GM18507 (cell line): ENCODE results near the gene ST8SIA5.

Source experiments
- DNase-seq: peaks from one replicate; pipeline ENCODE4 v3.0.0; 2011; ENCODE audit warnings: low read depth; ENCODE audit not compliant: insufficient read length; ENCODE audit errors: extremely low spot score
- FAIRE-seq: peaks from 2 replicates; lab custom pipeline; 2011; peaks lifted over from hg19 to GRCh38; lab: Jason Lieb, UNC

Gene ST8SIA5

GRCh38 chr18:46750626-46751025 lies 6.2 kb downstream of the ST8SIA5 start:
- DNase-seq (no peak), FAIRE-seq (no peak)

GRCh38 chr18:46748466-46748865 lies 8.4 kb downstream of the ST8SIA5 start:
- FAIRE-seq (no peak), DNase-seq (no peak)

GRCh38 chr18:46740046-46740445 lies 16.8 kb downstream of the ST8SIA5 start:
- FAIRE-seq (no peak), DNase-seq (no peak)

GRCh38 chr18:46738491-46738890 lies 18.4 kb downstream of the ST8SIA5 start:
- FAIRE-seq (no peak), DNase-seq (no peak)

GRCh38 chr18:46736736-46737135 lies 20.1 kb downstream of the ST8SIA5 start:
- DNase-seq (no peak), FAIRE-seq (no peak)

GRCh38 chr18:46736135-46736534 lies 20.7 kb downstream of the ST8SIA5 start:
- DNase-seq (no peak), FAIRE-seq (no peak)

GRCh38 chr18:46734981-46735380 lies 21.9 kb downstream of the ST8SIA5 start:
- no peak for FAIRE-seq
- DNase-seq, result no peak

GRCh38 chr18:46733872-46734271 lies 23.0 kb downstream of the ST8SIA5 start:
- FAIRE-seq (no peak), DNase-seq (no peak)

- no peak for DNase-seq
- FAIRE-seq, result no peak
These were observed 24.1 kb downstream of the ST8SIA5 start for GRCh38 chr18:46732801-46733200.

- FAIRE-seq (no peak), DNase-seq (no peak)
These were observed 24.7 kb downstream of the ST8SIA5 start for GRCh38 chr18:46732201-46732600.

GRCh38 chr18:46731316-46731715 lies 25.5 kb downstream of the ST8SIA5 start:
- DNase-seq (no peak), FAIRE-seq (no peak)

GRCh38 chr18:46728219-46728930 lies 28.5 kb downstream of the ST8SIA5 start:
- FAIRE-seq (no peak), DNase-seq (no peak)

GRCh38 chr18:46727177-46727576 lies 29.7 kb downstream of the ST8SIA5 start:
- FAIRE-seq, result no peak

GRCh38 chr18:46725310-46725709 lies 31.5 kb downstream of the ST8SIA5 start:
- FAIRE-seq (no peak), DNase-seq (no peak)

More at GRCh38 chr18:46727177-46727576, 29.7 kb downstream of the ST8SIA5 start:
- DNase-seq, result no peak

- FAIRE-seq (no peak), DNase-seq (no peak)
These were observed 32.9 kb downstream of the ST8SIA5 start for GRCh38 chr18:46723856-46724415.

GRCh38 chr18:46722051-46722450 lies 34.8 kb downstream of the ST8SIA5 start:
- FAIRE-seq, result no peak

GRCh38 chr18:46721331-46721730 lies 35.5 kb downstream of the ST8SIA5 start:
- no peak for FAIRE-seq
- DNase-seq, result no peak

More at GRCh38 chr18:46722051-46722450, 34.8 kb downstream of the ST8SIA5 start:
- no peak for DNase-seq

GRCh38 chr18:46720521-46720920 lies 36.3 kb downstream of the ST8SIA5 start:
- no peak for FAIRE-seq
- DNase-seq, result no peak

GRCh38 chr18:46720092-46720491 lies 36.8 kb downstream of the ST8SIA5 start:
- no peak for DNase-seq
- no peak for FAIRE-seq

- no peak for FAIRE-seq
- no peak for DNase-seq
These were observed 37.5 kb downstream of the ST8SIA5 start for GRCh38 chr18:46719388-46719787.
